HG02571 (cell line): ENCODE results near the gene ARHGEF39.

Experiments
- ATAC-seq: cut with Tn5 transposase; IDR thresholded peaks from one replicate; pipeline ENCODE4 v1.9.1; 2021; ENCODE audit warnings: mild to moderate bottlenecking, moderate library complexity; ENCODE audit not compliant: unreplicated experiment

Gene ARHGEF39

GRCh38 chr9:35691757-35692301 is 26.8 kb upstream of the ARHGEF39 start:
- ATAC-seq: no peak

- ATAC-seq: no peak
Observed at GRCh38 chr9:35691334-35691650, 26.3 kb upstream of the ARHGEF39 start.

DNA sequence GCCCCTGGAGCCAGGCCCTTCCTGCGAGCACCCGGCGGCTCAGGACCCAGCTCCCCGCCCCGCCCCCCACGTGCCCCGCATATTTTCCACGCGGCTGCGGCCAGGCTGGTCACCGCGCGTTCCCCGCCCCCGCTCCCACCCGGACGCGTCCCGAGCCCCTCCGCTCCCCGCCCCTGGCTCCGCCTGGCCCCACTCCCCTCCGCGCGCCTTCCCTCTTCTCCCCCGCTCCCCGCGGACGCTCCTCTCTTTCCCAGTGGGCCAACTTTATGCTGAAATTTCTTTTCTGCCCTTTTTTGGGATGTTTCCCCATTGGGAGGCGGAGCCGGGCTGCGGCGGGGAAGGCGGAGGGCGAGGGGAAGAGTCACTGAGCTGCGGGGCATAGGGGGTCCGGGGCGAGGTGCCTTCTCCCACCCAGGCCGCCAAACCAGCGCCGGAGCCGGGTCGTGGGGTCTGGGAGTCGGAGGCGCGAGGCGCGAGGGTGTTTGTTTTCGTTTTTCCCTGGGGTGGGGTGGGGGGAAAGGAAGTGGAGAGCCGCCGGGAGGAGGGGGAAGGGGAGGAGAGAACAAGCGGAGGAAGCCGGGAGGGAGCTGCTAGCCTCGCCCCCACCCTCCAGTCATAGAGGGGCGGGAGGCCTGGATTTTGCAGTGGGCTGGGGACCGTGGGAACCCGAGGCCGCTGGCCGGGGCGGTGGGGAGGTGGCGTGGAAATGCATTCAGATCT is 25.8 kb upstream of the ARHGEF39 start:
- ATAC-seq: no peak

- ATAC-seq: no peak
Observed at GRCh38 chr9:35690294-35690613, 25.3 kb upstream of the ARHGEF39 start.

- ATAC-seq: no peak
Observed at GRCh38 chr9:35689542-35690293, 24.7 kb upstream of the ARHGEF39 start, which contains the start of gene TPM2. TPM2 (minus strand) TSS chr9:35689925; CDS start chr9:35689817, 108 bp downstream.

- no peak for ATAC-seq
Observed at GRCh38 chr9:35688558-35689541, 23.9 kb upstream of the ARHGEF39 start.

DNA sequence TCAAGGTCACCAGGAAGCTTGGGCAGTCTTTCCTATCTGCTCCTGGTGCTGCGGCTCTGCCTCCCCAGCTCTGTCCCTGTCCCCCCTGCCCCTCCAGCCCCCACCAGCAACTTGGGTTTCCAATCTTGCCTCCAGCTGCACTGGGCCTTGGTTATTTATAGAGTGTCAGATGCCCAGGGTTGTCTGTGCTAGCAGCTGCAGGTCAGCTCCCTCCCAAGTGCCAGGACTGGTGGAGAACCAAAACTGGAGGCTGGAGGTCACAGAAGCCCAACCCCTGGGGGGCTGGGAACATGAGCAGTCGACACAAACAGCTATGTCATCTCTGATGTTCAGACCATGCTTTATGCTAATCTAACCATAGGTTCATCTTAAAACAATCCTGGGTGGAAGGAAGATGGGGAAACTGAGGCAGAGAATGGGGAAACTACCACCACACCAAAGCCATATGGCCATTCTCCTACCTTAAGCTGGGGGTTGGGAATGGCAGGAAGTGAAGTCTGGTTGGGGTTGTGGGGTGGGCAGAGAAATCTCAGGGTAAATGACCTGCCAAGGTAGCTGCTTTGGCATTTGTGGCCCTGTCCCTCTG is 23.1 kb upstream of the ARHGEF39 start:
- no peak for ATAC-seq

- ATAC-seq: no peak
Observed at GRCh38 chr9:35687306-35687705, 22.3 kb upstream of the ARHGEF39 start.

- no peak for ATAC-seq
Observed at GRCh38 chr9:35686222-35687203, 21.5 kb upstream of the ARHGEF39 start.

- ATAC-seq: no peak
Observed at GRCh38 chr9:35685506-35685905, 20.5 kb upstream of the ARHGEF39 start.

GRCh38 chr9:35684921-35685320 is 19.9 kb upstream of the ARHGEF39 start:
- no peak for ATAC-seq

DNA sequence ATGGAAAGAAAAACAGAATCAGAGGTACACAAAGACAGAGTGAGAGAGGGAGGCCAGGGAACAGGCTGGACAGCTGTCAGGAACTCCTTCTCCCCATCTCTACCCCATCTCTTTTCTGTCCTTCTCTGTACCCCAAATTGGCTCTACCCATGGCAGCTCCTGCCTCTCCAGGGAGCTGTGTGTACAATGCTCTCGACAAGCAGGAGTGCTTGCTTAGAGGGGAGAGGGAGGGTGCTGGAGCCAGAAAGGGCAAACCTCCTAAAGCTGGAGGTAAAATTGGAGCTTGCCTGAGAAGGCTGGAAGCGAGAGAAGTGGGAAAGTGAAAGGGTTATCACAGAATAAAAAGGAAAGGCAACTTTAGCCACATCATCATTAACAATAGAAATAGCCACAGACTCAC is 18.3 kb upstream of the ARHGEF39 start:
- no peak for ATAC-seq

DNA sequence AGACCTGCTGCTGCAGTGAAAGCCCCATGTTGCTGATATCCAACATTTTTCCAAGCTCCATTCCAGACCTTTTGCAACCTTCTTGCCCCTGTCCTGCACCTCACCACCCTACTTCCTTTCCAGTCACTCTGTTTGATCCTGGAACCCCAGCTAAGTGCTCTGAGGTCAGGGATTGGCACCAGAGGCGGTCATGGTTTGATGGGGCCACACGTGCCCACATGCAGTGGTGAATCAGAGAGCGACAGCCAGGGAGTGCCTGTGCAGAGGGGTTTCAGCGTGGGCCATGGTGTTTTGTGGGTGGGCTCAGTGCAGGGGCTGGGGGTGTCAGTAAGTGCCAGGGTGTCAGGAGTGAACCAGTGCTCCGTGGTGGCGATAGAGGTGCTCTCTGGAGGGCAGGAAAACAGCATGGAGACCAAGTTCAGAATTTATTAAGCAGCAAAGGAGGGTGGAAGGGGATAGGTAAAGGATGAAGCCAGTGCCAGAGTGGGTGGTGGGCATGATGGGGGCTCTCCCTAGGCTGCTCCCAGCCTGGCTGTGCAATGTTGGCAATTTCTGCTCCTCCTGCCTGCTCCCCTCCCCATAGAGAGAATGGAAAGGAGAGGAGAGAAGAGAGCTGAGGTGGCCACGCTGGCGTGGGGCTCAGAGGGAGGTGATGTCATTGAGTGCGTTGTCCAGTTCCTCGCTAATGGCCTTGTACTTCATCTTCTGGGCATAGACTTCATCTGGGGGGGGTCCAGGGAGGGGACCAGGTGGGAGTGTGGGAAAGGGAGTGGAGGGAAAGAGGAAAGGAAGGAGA is 17.7 kb upstream of the ARHGEF39 start:
- ATAC-seq: no peak

DNA sequence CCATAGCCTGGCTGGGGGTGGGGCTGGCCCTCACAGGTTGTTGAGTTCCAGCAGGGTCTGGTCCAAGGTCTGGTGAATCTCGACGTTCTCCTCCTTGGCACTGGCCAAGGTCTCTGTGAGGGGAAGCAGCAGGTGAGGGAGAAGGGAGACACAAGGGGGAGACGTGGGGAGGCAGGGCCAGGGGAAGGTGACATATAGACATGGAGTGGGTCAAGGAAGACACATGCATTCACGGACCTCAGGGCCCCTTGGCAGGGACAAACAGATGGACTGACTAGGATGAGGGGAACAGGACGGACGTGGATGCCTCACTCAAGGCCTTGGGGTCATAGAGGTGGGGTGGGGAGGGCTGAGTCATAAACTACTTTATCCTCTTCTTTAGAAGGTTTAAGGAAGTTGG is 17.1 kb upstream of the ARHGEF39 start:
- ATAC-seq: no peak

DNA sequence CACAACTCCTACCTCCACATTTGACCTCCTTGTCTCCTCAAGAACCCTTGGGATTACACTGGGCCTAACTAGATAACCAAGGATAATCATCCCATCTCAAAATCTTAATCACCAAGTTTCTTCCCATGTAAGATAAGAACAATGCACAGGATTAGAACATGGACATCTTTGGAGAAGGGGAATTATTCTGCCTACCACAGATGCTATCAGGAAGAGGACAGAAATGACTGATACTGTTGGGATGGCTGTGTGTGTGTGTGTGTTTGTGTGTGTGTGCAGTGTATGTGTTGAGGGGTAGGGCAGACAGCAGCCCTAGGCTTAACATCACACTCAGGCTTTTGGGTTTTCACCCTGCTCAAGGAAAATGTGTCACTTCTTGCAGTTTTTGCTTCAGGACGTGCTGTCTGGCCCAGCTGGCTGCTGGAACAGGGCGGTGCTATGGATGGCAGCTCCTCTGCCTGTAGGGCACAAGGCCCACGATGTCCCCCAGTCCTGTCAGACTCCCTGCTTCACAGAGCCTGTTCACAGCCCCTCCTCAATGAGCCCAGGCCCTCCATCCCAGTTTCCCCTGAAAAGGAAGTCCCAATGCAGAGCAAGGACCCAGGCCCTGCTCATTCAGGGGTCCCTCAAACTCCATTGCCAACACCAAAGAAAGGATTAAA is 16.5 kb upstream of the ARHGEF39 start:
- ATAC-seq: no peak

- no peak for ATAC-seq
Observed at GRCh38 chr9:35680331-35681105, 15.5 kb upstream of the ARHGEF39 start.

DNA sequence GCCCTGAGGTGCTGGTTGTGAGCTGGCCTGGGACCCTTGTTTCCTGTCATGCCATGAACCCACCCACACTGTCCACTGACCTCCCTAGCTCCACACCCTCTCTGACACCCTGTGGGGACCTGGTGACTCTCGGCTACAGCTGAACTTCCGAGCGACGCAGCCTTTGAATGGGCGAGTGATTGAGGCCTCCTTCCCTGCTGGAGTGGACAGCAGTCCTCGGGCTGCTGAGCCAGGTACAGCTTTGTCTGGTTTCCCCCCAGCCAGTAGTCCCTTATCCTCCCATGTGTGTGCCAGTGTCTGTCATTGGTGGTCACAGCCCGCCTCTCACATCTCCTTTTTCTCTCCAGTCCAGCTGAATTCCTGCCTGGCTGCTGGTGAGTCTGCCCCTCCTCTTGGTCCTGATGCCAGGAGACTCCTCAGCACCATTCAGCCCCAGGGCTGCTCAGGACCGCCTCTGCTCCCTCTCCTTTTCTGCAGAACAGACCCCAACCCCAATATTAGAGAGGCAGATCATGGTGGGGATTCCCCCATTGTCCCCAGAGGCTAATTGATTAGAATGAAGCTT is 14.9 kb upstream of the ARHGEF39 start:
- no peak for ATAC-seq
